HG03025 (cell line): Measurements from ENCODE around the gene SF3B4.
A peak's percentile ranks its signal among the peaks of the same experiment; 100 is the strongest.
"Not testable (repeated sequence)": the region's sequence is repeated elsewhere in the genome, so short reads cannot be mapped to it uniquely, and the experiment has no call there.

ENCODE experiments used
- ATAC-seq: cut with Tn5 transposase; IDR thresholded peaks from one replicate; pipeline ENCODE4 v1.9.1; 2021; ENCODE audit warnings: mild to moderate bottlenecking, moderate library complexity; ENCODE audit not compliant: unreplicated experiment, low FRiP score

Gene SF3B4

GRCh38 chr1:149927563-149928400 is at the start of gene SF3B4:
Gene SF3B4 (minus strand): TSS chr1:149927803. CDS start chr1:149927759, 44 bp downstream.
- ATAC-seq: peak; percentile 91

DNA sequence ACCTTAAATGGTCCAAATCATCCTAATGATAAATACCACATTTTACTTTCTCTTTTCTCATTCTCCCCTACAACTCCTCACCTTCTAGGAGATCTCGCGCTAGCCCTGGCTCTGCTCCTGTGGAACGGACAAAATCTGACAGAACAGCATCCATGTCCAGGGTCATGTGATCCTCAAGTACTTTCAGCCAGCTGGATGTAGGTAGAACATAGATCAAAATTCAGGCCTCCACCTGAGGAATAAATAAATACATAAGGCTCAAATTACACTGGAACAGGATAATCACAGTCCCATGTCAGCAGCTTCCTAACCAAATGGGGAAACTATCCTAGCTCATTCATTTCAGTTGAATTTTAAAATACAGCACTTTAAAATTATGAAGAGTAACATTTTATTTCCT is 49.7 kb upstream of the SF3B4 start:
- ATAC-seq: no peak

DNA sequence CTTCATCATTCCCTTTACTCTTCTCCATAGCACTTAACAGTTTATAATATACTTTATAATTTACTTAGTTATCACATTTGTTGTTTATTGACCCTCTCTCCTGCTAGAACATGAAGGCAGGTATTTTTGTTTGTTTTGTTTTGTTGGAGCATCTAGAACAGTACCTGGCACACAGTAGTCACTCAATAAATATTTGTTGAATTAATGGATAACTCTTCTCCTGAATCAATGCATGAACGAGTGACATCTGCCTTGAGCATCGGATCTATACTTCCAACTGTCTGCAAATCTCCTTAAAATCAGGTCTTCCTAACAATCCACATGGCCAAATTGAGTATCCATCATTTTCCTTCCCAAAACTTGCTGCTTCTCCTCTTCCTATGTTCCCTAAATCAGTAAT is 44.9 kb upstream of the SF3B4 start:
- ATAC-seq: no peak

DNA sequence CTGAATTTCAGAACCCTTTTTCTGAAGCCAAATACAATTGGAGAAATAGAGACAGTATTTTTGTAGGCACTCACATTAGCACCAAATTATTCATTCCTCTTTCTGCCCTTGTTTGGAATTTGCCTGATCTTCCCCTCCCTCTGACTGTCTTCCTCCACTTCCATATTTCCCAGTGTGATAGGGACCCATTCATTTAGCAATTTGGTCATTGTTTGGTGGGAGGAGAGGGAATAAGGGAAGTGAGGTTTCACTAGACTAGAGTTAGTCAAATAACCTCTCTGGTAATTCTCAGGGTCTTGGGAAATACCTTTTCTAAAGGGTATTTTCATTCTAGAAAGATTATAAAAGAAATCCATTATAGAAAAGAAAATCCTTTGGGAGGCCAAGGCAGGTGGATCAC is 40.0 kb upstream of the SF3B4 start:
- no peak for ATAC-seq

DNA sequence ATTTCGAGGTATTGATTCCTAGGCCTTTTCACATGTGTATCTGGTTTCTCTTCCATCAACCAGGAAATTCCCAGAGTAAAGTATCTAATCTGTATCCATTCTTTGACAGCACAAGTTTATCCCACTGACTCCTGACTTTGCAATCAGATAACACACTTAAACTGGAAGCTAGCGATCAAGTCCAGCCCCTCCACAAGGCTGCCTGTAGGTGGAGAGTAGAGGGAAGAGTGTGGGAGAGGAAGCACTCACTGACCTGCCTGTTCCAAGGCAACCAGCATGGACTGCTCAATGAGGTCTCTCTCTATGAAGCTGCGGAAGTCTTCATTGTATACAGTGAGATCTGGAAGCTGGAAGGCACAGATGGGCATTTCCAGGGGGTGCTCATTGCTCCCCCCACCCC is 39.4 kb upstream of the SF3B4 start:
- no peak for ATAC-seq

GRCh38 chr1:149966405-149966804 is 38.8 kb upstream of the SF3B4 start:
- ATAC-seq: no peak

DNA sequence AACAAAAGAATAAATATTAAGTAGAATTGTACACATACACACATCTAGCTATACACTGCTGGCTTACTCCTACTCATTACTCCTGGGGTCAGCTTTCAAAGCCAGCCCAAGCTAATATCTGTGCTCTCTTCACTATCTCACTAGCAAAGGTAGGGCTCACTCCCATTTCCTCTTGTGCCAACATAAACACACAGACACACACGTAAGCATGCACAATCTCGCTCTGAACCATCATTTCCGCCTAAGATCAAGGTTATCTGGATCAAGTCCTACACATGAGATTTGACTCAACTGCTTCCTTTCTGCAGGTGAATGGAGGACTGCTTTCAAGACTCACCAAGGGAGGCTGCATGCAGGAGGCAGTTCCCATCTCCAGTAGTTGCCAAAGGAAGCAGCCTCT is 37.8 kb upstream of the SF3B4 start:
- no peak for ATAC-seq

GRCh38 chr1:149963358-149963757 is 35.8 kb upstream of the SF3B4 start:
- ATAC-seq: no peak

DNA sequence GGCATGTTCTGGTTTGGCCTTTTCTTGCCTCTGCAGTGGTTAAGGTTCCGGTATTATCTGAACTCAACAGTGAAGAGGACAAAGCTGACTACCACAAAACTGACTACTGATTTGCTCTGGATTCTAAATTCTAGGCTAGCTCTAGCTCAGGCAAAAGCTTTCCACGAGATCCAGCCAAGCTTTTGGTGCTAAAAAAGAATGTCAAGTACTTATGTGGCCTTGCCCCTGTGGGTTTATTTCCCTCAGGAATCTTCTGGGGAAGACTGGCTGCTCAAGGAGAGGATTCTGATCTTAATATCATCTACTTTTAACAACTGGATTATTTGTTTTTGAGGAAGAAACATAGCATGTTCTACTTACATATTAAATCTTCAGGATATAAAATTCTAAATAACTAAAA is 35.1 kb upstream of the SF3B4 start:
- no peak for ATAC-seq

DNA sequence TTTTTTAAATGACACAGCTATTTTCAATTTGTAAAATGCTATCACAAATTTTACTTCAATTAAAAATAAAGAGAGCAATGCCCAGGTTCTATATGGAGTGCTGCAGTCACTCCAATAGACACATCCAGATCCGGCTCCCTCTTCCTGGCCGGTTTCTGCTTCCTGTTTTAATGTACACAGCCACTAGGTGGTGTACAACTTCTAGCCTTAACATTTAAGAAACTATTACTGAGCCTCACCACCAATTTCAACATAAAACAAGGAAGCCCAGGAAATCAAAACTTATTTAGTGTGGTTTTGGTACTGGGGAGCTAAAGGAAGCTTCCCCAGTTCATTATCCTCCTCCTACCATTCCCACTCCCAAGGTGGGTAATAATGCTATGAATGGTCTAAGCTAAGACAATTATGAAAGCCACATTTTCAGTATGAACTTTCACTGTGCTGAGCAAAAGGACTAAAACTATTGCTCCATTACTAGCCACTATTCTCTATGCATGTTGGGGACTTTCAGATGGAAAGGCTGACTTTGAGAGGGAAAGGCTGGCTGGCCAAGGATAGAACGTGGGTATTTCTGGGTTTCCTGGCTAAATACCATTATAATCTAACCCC is 34.5 kb upstream of the SF3B4 start:
- ATAC-seq: no peak

DNA sequence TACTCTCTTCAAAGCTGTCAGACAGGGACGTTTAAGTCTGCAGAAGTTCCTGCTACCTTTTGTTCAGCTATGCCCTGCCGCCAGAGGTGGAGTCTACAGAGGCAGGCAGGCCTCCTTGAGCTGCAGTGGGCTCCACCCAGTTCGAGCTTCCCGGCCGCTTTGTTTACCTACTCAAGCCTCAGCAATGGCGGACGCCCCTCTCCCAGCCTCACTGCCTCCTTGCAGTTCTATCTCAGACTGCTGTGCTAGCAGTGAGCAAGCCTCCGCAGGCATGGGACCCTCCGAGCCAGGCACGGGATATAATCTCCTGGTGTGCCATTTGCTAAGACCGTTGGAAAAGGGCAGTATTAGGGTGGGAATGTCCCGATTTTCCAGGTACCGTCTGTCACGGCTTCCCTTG is 29.9 kb upstream of the SF3B4 start:
- ATAC-seq: not testable (repeated sequence)

GRCh38 chr1:149949911-149950310 is 22.3 kb upstream of the SF3B4 start:
- no peak for ATAC-seq

GRCh38 chr1:149945206-149945605 is 17.6 kb upstream of the SF3B4 start:
- no peak for ATAC-seq

GRCh38 chr1:149942885-149943284 is 15.3 kb upstream of the SF3B4 start:
- no peak for ATAC-seq

GRCh38 chr1:149942207-149942606 is 14.6 kb upstream of the SF3B4 start:
- no peak for ATAC-seq

DNA sequence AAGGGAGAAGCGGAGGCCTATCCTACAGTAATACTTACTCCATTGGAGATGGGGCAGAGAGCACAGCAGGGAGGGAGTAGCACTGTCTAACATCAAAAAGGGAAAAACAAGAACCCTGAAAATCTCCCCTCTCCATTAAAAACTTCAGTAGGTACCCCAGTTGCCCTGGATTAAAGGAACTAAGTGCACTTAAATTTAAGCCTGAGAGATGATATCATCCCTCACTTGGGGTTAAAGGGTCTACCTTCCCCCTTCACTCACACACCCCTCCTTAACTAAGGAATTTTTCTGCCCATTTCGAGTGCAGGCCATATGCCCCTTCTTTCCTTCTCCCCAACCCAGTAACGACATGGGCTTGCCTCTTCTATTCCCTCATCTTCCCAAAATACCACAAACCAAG is 12.8 kb upstream of the SF3B4 start:
- no peak for ATAC-seq

GRCh38 chr1:149938668-149939003 is 11.0 kb upstream of the SF3B4 start:
- not testable (repeated sequence) for ATAC-seq

- ATAC-seq: no peak
These were observed 10.2 kb upstream of the SF3B4 start for GRCh38 chr1:149937759-149938158.

- ATAC-seq: no peak
These were observed 9.5 kb upstream of the SF3B4 start for GRCh38 chr1:149936992-149937705.

GRCh38 chr1:149936170-149936991 is 8.8 kb upstream of the SF3B4 start, which contains the start of gene MTMR11:
Gene MTMR11 (minus strand): TSS chr1:149936879. CDS start chr1:149936647, 232 bp downstream.
- no peak for ATAC-seq

DNA sequence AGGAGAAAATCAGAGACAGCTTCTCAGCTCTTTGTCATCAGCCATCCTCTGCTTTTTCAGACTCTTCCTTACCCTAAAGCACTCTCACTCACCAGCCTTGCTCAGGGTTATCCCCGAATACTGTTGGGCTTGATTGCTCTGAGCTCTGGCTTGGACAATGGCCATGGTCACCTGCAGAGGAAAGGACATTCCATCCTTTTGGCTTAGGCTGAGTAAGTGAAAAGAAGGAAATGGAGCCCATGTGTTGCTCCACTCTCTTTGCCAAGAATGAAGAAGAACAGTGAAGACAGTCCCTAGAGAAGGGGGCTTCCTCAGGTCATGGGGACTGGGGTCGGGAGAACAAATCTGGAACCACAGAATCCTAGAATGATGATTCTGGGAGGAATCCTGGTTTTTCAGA is 6.8 kb upstream of the SF3B4 start:
- ATAC-seq: no peak
